ENCODE measurements around the gene HNRNPU.
A peak's percentile ranks its signal among the peaks of the same experiment; 100 is the strongest.

Gene HNRNPU

GRCh38 chr1:244836584-244836983 lies 27.8 kb downstream of the HNRNPU start:
- Histone ChIP-seq H3K27me3 (replicated peaks; ENCODE audit: insufficient read depth, low read length) (no peaks in the 10 kb centered on the region), H3K9me3 (replicated peaks; ENCODE audit: insufficient read depth, low read length) (no peaks in the 10 kb centered on the region), H3K4me1 (ENCODE audit: low read length) (peaks cover 36% of the 10 kb centered on the region), H4K20me1 (ENCODE audit: insufficient read depth, low read length) (peaks cover 23% of the 10 kb centered on the region), H3K79me2 (ENCODE audit: low read length) (peaks cover 61% of the 10 kb centered on the region), H3K9me2 (replicated peaks; ENCODE audit: insufficient read depth, low read length) (no peaks in the 10 kb centered on the region), H2AFZ (ENCODE audit: low read length) (no peak overlapping the region), H3K9ac (ENCODE audit: low read length) (peak overlapping the region; percentile 94), H3K4me2 (ENCODE audit: low read depth, low read length) (peak overlapping the region; percentile 95), H3K4me3 (ENCODE audit: low read length) (peak overlapping the region; percentile 93), H3K27ac (ENCODE audit: low read length) (peak overlapping the region; percentile 96), H3F3A (ENCODE audit: insufficient read depth, low read length) (peaks cover 76% of the 10 kb centered on the region), H3K36me3 (replicated peaks; ENCODE audit: insufficient read depth, low read length) (peaks cover 9% of the 10 kb centered on the region)
- no peak for DNase-seq
- no peak for TF ChIP-seq EZH2phosphoT487 (IDR thresholded peaks at IDR 0.05; ENCODE audit: low read length)
- TF ChIP-seq CTCF (IDR thresholded peaks at IDR 0.05; ENCODE audit: low read length) = no peak
- TF ChIP-seq EZH2 (optimal IDR thresholded peaks at IDR 0.05; ENCODE audit: low read depth, low read length) = no peak

GRCh38 chr1:244836135-244836521 lies 28.2 kb downstream of the HNRNPU start:
- peaks cover 31% of the 10 kb centered on the region for H3K4me1 ChIP-seq (ENCODE audit: low read length)
- H3K27me3 ChIP-seq (replicated peaks; ENCODE audit: insufficient read depth, low read length) = no peaks in the 10 kb centered on the region
- H3K27ac ChIP-seq (ENCODE audit: low read length) = peak overlapping the region; percentile 96
- no peaks in the 10 kb centered on the region for H3K9me2 ChIP-seq (replicated peaks; ENCODE audit: insufficient read depth, low read length)
- peaks cover 5% of the 10 kb centered on the region; the same call in 1 of the 2 replicates for H3K36me3 ChIP-seq (replicated peaks; ENCODE audit: insufficient read depth, low read length)
- H2AFZ ChIP-seq (ENCODE audit: low read length) = peak overlapping the region; percentile 75; the same call in 1 of the 2 replicates
- peaks cover 56% of the 10 kb centered on the region for H3K79me2 ChIP-seq (ENCODE audit: low read length)
- peak overlapping the region; percentile 94 for H3K9ac ChIP-seq (ENCODE audit: low read length)
- peak overlapping the region; percentile 93 for H3K4me3 ChIP-seq (ENCODE audit: low read length)
- peak overlapping the region; percentile 95 for H3K4me2 ChIP-seq (ENCODE audit: low read depth, low read length)
- H3K9me3 ChIP-seq (replicated peaks; ENCODE audit: insufficient read depth, low read length) = no peaks in the 10 kb centered on the region
- peaks cover 19% of the 10 kb centered on the region for H4K20me1 ChIP-seq (ENCODE audit: insufficient read depth, low read length)
- TF ChIP-seq EZH2phosphoT487 (IDR thresholded peaks at IDR 0.05; ENCODE audit: low read length) = no peak
- no peak for TF ChIP-seq EZH2 (optimal IDR thresholded peaks at IDR 0.05; ENCODE audit: low read depth, low read length)
- no peak for TF ChIP-seq CTCF (IDR thresholded peaks at IDR 0.05; ENCODE audit: low read length)
- DNase-seq = no peak
- H3F3A ChIP-seq (ENCODE audit: insufficient read depth, low read length) = peaks cover 71% of the 10 kb centered on the region

GRCh38 chr1:244835276-244836134 lies 28.8 kb downstream of the HNRNPU start, which contains the start of gene COX20:
Gene COX20 (plus strand): TSS chr1:244835658. CDS start chr1:244835715, 57 bp downstream.
- peak within 1 kb of the TSS; percentile 93 for H3K4me3 ChIP-seq (ENCODE audit: low read length)
- H4K20me1 ChIP-seq (ENCODE audit: insufficient read depth, low read length) = peaks cover 13% of the 10 kb centered on the region
- TF ChIP-seq CTCF (IDR thresholded peaks at IDR 0.05; ENCODE audit: low read length) = no peak
- H3K4me1 ChIP-seq (ENCODE audit: low read length) = peaks cover 25% of the 10 kb centered on the region
- H3K9me2 ChIP-seq (replicated peaks; ENCODE audit: insufficient read depth, low read length) = no peaks in the 10 kb centered on the region
- H3K36me3 ChIP-seq (replicated peaks; ENCODE audit: insufficient read depth, low read length) = no peaks in the 10 kb centered on the region; the same call in 1 of the 2 replicates
- H3K27ac ChIP-seq (ENCODE audit: low read length) = peak within 1 kb of the TSS; percentile 96
- peak; percentile 95 for DNase-seq
- no peaks in the 10 kb centered on the region for H3K9me3 ChIP-seq (replicated peaks; ENCODE audit: insufficient read depth, low read length)
- H3K27me3 ChIP-seq (replicated peaks; ENCODE audit: insufficient read depth, low read length) = no peaks in the 10 kb centered on the region
- peaks cover 50% of the 10 kb centered on the region for H3K79me2 ChIP-seq (ENCODE audit: low read length)
- peaks cover 65% of the 10 kb centered on the region for H3F3A ChIP-seq (ENCODE audit: insufficient read depth, low read length)
- H3K4me2 ChIP-seq (ENCODE audit: low read depth, low read length) = peak within 1 kb of the TSS; percentile 95
- H3K9ac ChIP-seq (ENCODE audit: low read length) = peak within 1 kb of the TSS; percentile 94
- peak within 1 kb of the TSS; percentile 75 for H2AFZ ChIP-seq (ENCODE audit: low read length)

All from MM.1S (cell line).